Measurements from ENCODE around the gene SLC16A7. TPM values are rescaled to one million over a fixed set of nuclear protein-coding genes. Genes with fewer than 3 reads are reported as not detected.

SLC16A7 gene
- total and polyA plus RNA-seq, 2 of the 8 experiments (the other 6 are each of a cell fraction or from before 2014, with no cell fraction given), result 0.74 to 4.3 TPM

- Histone ChIP-seq H2AK5ac (ENCODE audit: low read depth, low read length) (no peak overlapping the region), H4K20me1 (replicated peaks in 1 of 2; ENCODE audit: control insufficient read depth in 1 of 2, insufficient read depth in 2 of 2, low read length in 2 of 2) (no peaks in the 10 kb centered on the region), H3K79me2 (ENCODE audit: control insufficient read depth in 1 of 2, insufficient read depth in 2 of 2, low read length in 2 of 2) (no peaks in the 10 kb centered on the region), H2BK20ac (ENCODE audit: low read length) (no peak overlapping the region), H3K79me1 (ENCODE audit: low read depth, low read length) (no peaks in the 10 kb centered on the region), H3K23ac (ENCODE audit: insufficient read length) (no peak overlapping the region), H3K4ac (replicated peaks; ENCODE audit: insufficient read length, low read depth, low read length) (no peak overlapping the region), H3K4me3 (ENCODE audit: extremely low read depth in 1 of 4, insufficient read depth in 2 of 4, low read depth in 3 of 4, low read length in 4 of 4) (no peak overlapping the region), H4K8ac (ENCODE audit: extremely low read depth, insufficient read depth, low read length) (no peak overlapping the region), H2AFZ (ENCODE audit: low read length) (no peak overlapping the region), H3K56ac (replicated peaks; ENCODE audit: insufficient read length, low read depth, low read length) (no peak overlapping the region), H3K9ac (replicated peaks in 1 of 4; ENCODE audit: extremely low read depth in 1 of 4, low read depth in 3 of 4, low read length in 3 of 4) (no peak overlapping the region), H2BK12ac (ENCODE audit: low read depth, low read length) (no peak overlapping the region), H3K27me3 (replicated peaks in 1 of 4; ENCODE audit: control insufficient read depth in 3 of 4, extremely low read depth in 1 of 4, insufficient read depth in 3 of 4, low read length in 3 of 4) (peaks cover 0 to 1% (median 0%) of the 10 kb centered on the region in 4 experiments; a peak in 1 of 7 replicates), H4K91ac (replicated peaks; ENCODE audit: insufficient read length, low read length) (no peak overlapping the region), H3K18ac (ENCODE audit: extremely low read depth, low read length) (no peak overlapping the region), H2BK15ac (ENCODE audit: low read length) (no peak overlapping the region), H3K9me3 (ENCODE audit: insufficient read depth in 2 of 2, low read depth in 1 of 2, low read length in 1 of 2) (no peaks in the 10 kb centered on the region), H3K36me3 (ENCODE audit: control insufficient read depth in 2 of 4, insufficient read depth in 4 of 4, low read length in 3 of 4) (no peaks in the 10 kb centered on the region), H3K4me2 (ENCODE audit: insufficient read depth in 1 of 2, low read depth in 2 of 2, low read length in 2 of 2) (no peak overlapping the region), H3K23me2 (ENCODE audit: low read depth, low read length) (no peaks in the 10 kb centered on the region), H2BK120ac (replicated peaks; ENCODE audit: low read depth, low read length) (no peak overlapping the region), H3K14ac (ENCODE audit: insufficient read length) (no peak overlapping the region), H4K5ac (ENCODE audit: insufficient read length, low read depth, low read length) (no peak overlapping the region), H2BK5ac (ENCODE audit: low read depth, low read length) (no peak overlapping the region), H3K27ac (ENCODE audit: low read depth, low read length) (no peak overlapping the region), H3K4me1 (replicated peaks in 1 of 4; ENCODE audit: control insufficient read depth in 3 of 4, insufficient read depth in 4 of 4, low read length in 3 of 4) (no peaks in the 10 kb centered on the region)
- CTCF ChIA-PET (ENCODE audit: partially characterized antibody), result no interaction called here
- POLR2A ChIA-PET (ENCODE audit: partially characterized antibody), result no interaction called here
- DNase-seq (ENCODE audit: low read depth in 1 of 2, low spot score in 2 of 2) (no peak), FAIRE-seq (no peak)
- WGBS, 2 experiments (ENCODE audit: extremely low coverage in 1 of 2, insufficient coverage in 1 of 2, insufficient read length in 1 of 2, insufficient replicate concordance in 2 of 2, low coverage in 1 of 2, low lambda C conversion rate in 2 of 2, missing lambda C conversion rate in 1 of 2), result 90% methylated on average over 1 of the region's 1 CpG; no CpG with 5 or more reads in 1 of the 2 experiments
- TF ChIP-seq SRF (IDR thresholded peaks at IDR 0.05; ENCODE audit: low read depth, low read length) (no peak), TAF7 (optimal IDR thresholded peaks at IDR 0.05; ENCODE audit: borderline replicate concordance, low read depth, low read length) (no peak), RXRA (IDR thresholded peaks at IDR 0.05; ENCODE audit: insufficient read depth, low read depth, low read length) (no peak), BACH1 (IDR thresholded peaks at IDR 0.05; ENCODE audit: low read length) (no peak), FOSL1 (IDR thresholded peaks at IDR 0.05; ENCODE audit: insufficient read depth, low read depth, low read length) (no peak), USF2 (IDR thresholded peaks at IDR 0.05; ENCODE audit: low read length) (no peak), CBX5 (IDR thresholded peaks at IDR 0.05; ENCODE audit: low read depth, low read length) (no peak), TCF12 (IDR thresholded peaks at IDR 0.05; ENCODE audit: low read depth, low read length) (no peak), SIRT6 (IDR thresholded peaks at IDR 0.05; ENCODE audit: low read length) (no peak), ATF2 (IDR thresholded peaks at IDR 0.05; ENCODE audit: low read length) (no peak), ZNF274 (IDR thresholded peaks at IDR 0.05; ENCODE audit: borderline replicate concordance, extremely low read depth, low read length) (no peak), SAP30 (IDR thresholded peaks at IDR 0.05; ENCODE audit: insufficient read depth, insufficient replicate concordance, low read length) (no peak)
Measured at GRCh38 chr12:59578254-59578653, 17.6 kb upstream of the SLC16A7 start.

Data from H1 (cell line).